GM19324 (cell line): ENCODE measurements around the gene ARHGEF4.

Source experiments
- ATAC-seq: cut with Tn5 transposase; IDR thresholded peaks from one replicate; pipeline ENCODE4 v1.9.1; 2021; ENCODE audit warnings: mild to moderate bottlenecking, moderate library complexity; ENCODE audit not compliant: unreplicated experiment, low FRiP score

Gene ARHGEF4

DNA sequence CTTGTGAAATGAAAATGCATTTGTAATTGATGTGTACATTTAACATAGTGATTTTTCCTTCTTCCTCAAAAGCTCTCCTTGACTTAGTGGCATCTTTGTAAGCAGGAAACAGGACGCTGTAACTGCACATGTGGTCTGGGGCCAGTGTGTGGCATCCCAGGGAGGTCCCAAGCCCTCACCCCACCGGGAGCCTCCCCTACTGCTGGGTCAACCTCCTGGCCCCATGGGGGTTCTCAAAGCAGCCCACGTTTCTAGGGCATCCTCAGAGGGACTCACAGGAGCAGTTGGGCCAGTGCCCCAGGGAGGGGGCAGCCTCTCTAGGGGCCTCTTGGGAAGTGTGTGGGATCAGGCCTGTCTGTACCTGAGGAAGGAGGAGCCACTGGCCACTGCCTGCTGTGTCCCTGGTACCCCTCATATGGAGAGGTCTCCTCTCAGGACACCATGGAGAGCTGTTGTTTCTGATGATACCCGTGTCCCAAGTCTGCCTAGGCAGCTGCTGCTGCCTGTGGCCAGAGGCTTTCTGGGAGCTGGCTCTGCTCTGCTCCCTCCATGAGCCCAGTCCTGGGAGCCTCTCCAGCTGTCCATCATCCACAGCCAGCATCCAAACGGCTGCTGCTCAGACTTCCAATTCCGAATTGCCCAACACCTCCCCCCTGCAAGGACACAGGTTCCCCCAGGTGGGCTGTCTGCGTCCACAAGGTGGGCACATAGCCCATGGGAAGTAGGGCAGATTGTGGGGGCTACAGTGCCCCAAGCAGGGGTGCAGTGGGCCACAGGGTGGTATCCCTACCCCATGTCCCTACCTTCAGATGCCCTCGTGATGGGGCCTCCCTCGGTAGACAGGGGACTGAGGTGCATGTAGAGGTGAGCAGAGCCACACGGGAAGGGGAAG is 13.4 kb downstream of the ARHGEF4 start:
- no peak for ATAC-seq

DNA sequence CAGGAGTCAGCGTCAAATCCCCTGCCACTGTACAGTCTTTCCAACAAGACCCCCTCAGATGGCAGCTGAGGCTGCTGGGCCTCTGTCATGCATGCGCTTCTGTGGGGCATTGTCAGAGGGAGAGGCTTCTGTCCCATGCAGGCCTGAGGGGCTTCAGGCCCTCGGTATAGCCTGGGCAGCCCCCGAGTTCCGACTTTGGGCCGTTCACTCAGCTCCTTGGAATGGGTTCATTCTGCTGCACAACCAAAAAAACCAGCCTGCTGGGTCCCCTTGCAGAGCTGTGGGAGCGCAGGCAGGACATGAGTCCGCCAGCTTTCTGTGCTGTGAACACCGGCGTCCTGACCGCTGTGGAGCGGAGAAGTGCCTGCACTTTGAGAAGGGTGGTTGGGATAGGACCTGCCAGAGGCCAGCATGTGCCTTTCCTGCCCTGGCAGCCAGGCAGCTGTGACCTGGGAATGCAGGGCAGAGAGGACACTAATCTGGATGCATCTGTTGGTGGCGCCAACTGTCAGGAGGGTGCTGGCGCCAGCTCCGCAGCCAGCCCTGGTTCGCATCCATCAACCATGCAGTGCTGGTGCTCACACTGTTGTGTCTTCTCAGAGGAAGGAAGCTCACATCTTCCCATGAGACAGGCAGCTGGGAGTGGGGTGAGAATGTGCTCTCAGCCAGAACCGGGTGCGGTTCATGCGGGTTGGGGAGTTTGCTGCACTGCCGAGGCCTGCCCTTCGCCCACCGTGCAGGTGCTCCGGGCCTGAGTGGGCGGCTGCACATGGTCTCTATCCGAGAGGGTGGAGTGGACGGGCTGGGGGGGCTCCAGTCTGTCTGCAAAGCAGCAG is 14.3 kb downstream of the ARHGEF4 start:
- ATAC-seq: no peak

DNA sequence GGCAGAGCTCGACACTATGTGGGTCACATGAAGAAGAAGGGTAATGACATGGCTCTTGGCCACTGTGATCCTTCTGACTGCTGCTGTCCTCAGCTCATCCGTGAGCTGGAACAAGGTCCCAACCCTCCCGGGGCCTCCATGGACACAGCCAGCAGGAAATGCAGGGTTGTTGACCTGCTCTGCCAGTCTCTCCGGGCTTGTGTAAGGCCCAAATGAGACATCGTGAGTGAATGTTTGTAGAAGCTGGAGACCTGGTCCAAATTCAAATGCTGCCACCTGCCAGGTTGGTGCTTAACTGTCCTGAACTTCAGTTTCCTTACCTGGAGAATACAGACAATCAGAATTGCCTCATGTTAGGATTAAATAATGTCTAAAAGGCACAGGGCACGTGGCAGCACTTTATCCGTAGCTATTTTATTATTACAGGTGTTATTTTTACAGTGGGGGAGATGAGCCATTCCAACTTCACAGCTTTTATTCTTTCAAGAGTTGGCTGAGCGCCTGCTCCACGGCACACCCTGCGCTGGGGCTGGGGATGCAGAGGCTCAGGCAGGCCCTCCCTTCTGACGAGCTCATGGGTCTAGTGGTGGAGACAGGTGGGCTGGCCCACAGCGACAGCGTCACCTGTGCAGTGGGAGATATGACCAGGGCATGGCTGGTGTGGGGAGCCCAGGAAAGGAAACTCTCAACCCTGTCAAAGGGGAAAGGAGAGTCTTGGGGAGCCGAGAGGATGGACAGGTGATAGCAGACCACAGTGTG is 15.1 kb downstream of the ARHGEF4 start:
- ATAC-seq: no peak

DNA sequence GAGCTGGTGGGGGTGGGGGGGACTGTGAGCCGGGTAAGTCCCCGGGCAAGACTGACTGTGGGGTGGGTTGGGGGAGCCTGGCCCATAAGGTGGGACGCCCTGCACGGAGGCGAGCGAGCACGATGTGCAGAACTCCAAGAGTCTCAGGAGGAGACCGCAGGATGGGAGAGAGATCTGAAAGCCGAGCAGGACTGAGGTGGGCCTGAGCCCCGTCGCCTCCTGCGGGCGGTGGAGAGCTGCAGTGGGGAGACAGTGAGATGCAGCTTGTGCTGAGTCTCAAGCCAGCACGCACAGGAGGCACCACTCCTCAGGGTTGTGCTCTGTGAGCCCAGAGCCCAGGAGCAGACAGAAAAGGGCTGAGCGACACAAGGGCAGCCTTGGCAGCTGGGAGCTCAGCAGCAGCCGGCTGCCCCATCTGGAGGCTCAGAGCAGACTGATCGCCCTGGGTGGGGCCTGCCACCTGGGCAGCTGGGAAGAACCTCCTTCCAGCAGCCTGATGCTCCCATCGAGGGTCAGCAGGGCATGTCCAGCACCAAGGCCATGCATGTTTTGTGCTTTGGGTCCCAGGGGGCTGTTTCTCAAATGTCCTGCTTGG is 15.9 kb downstream of the ARHGEF4 start:
- ATAC-seq: no peak

DNA sequence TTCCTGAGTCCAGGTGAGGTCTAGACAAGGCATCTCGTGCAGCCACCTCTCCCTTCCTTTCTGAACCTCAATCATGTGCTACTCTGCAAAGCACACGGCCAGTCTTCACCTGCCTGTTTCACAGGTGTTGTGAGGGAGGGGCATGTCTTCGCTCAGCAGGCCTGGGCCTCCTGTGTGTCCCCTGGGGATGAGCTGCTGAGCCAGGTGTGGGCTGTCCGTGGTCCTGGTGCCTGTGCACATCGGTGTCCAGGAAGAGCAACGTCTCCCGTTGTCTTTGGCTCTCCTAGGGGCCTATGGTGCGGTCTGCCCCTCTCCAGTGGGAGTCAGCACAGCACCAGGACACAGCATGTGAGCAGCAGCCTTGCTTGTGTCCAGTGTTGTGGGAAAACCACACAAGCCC is 16.7 kb downstream of the ARHGEF4 start:
- ATAC-seq: no peak

DNA sequence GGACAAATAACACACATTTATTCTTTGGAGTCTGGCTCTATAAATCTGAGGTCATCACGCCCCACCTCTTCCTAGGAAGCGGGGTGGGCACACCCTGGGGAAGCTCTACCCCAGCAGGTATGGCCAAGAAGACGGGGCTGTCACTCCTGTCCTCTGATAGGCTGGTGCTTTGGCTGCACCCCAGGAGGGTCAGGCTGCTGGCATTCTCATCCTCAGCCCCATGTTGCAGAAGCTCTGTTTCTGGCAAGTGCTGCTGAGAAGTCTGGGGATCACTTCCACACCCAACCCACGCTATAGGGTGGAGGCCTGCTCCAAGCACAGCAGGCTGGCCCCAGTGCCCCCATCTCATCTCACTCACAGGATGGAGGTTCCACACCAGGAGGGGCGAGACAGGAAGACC is 17.6 kb downstream of the ARHGEF4 start:
- ATAC-seq: no peak

DNA sequence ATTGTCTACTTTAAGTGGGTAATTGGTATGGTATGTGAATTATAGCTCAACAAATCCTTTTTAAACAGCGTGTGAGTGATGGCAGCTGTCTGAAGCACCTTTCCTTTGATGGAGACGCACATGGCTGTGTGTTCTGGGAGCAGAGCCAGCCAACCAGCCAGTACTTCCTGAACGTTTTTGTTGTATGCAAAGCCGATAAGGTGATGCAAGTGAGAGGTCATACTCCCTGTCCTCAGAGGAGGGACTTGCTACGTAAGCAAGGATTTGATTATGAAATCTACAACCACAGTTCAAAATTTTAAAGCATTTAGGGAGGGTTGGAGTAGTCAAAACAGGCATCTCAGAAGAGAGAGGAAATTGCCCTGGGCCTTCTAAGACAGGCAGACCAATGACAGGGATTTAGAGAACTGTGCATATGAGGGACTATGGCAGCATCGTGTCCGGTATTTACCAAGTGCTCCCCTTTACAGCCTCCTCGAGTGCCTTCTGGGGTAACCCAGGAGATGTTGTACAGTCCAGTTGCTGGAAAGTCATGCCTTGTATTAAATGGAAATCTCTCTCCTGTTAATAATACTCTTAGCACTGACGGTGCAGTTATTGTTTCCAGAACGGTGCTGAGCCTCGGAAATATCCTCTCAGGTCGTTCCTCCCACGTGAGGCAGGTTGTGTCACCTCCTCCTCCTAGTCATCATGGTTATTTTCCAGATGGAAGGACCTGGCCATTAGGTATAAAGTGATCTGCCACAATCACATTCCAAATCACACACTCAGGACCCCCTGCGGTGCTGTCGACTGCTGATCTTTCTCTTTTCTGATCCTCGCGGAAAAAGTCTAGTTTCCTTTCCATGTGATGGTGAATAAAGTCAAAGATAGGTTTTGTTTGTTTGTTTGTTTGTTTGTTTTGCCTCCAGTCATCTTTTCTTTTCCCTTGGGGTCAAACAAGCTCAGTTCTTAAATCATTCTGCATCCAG is 28.4 kb downstream of the ARHGEF4 start:
- ATAC-seq: no peak

DNA sequence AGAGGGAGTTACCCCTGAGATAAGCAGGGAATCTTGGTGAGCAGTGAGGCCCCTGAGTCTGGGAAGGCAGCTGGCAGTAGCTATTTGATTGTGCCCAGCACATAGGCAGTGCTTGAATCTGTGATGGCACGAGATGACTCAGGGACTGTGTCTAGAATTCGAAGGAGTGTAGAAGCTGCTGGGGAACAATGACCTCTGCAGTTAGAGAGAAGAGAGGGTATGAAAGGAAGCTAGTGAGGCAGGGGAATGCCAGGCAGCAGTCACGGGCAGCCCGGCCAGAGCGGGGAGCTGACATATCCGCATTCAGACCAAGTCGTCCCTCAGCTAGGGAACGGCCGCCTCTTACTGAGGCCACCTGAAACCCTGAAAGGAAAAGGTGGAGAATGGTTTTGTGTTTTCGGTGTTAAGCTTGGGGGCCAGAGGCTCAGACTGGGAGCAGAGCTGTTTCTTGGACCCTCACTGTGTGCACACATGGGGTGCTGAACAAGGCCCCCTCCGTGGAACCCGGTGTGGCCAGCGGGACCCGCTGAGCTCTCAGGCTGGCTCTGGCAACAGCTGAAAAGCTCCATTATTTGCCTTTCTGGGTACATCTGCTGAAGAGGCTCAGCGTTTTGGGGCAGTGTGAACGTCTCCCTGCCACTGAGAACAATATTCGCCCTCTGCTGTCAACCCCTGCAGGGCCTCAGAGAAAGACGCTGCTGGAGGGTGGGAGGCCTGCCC is 32.9 kb downstream of the ARHGEF4 start:
- ATAC-seq: no peak

DNA sequence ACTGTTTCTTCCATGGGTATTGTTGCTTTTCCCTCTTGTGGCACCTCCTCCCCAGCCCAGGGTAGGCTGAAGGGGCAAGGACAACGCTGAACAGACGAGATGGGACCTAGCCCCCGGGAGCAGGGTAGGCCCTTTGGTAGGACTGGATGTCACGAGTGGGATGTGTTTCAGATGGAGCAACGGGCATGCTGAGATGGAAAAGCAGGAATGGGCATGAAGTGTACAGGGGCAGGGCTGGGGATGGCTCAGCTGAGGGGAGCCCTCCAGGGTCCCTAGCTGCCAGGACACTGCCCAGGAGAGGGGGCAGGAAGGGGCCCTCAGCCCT is 33.4 kb downstream of the ARHGEF4 start:
- ATAC-seq: no peak

DNA sequence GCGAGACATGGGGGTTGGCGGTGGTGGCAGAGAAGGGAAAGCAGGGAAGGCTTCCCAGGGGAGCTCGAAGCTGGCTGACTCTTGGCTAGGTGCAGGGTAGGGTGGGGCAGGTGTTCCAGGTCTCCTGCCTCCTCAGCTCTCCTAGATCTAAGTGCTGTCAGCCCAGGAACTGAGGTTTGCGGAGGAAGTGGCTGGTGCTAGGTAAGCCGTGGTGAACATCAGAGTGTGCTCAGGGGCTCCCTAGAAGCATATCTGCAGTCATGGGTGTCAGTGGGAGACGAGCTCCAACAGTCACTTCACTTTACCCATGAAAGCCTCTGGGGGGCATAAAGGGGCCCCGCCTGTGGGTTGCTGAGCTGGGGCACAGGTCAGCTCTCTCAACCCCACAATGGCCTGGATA is 34.1 kb downstream of the ARHGEF4 start:
- no peak for ATAC-seq

DNA sequence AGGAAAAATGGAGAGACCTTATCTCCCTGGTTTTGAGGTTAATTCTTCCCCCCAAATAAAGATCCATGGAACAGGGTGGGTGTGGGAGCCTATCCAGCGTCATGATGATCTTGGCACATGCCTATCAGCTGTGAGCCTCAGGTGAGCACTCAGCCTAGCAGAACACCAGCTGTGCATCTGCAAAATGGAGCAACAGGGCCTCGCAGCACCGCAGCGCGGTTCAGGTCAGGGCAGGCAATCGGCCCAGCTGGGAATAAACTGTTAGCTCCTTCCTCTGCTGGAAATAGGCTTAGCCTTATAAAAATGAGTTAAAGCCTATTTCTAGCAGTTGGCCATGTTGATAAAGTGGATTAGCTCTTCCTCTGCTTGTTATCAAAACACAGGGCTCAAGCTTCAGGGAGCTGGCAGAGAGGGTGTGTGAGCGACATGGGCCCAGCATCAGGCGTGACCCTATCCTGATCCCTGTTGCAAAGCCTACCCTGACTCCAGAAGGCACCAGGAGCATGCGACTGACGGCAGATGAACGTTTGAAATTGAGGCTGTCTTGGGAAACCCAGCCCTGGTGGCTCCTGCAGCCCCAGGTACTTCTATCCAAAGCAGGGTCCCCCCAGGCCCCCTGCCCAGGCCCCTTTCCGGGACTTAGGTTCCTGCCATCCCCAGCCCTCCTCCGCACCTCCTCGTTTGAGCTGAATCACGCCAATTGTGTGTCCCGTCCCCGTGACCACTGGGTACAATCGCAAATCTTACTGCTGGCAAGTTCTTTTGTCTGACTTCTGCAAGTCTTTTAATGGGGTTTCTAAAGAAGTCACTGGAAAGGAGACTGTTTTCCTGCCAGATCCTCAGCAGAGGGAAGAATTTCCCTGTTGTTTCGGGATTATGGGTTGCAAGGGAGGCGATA is 35.4 kb downstream of the ARHGEF4 start:
- ATAC-seq: no peak

DNA sequence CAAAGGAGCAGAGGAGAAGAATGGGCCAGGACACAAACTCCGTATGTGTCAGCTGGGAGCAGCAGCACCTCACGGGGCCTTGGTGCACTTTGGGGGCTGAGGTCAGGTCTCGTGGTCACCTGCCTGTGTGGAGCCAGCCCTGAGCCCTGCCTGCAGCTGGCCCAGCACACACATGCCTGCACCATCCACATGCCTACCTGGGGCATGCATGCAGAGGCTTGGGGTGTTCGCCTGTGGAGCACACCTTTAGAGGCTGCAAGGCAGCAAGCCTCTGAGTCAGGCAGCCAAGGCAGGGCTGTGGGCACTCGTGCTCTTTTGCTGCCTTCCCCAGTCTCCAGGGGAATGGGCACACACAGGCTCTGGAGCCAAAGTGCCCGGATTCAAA is 36.0 kb downstream of the ARHGEF4 start:
- ATAC-seq: no peak

DNA sequence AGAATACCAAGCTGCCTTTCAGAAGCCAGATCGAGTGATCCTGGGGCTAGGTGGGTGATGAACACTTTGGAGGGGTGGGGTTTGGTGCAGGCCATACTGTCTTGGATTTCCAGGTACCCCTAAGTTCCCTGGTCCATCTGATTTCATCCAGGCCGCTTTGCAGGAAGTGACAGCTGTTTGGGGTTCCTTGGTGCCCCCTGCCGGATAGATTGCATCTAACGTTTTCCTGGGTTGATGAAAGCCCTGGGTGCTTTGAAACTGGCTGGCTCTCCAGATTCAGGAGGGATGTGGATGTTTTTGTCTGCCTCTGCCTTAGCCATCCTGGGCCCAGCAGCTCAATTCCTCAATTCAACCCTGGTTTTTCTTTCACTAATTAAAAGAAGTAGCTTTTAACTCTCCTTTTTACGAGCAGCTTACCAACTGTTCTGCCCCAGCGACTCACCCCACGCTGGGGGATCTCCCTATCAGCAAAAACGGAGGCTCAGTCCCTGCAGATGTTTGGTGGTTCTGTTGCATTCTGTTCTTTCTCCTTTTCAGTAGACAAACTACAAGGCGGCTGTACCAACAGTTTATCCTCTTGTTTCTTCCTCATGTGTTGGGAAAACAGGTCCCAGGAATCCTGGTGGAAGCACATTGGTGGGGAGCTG is 37.1 kb downstream of the ARHGEF4 start:
- ATAC-seq: no peak

DNA sequence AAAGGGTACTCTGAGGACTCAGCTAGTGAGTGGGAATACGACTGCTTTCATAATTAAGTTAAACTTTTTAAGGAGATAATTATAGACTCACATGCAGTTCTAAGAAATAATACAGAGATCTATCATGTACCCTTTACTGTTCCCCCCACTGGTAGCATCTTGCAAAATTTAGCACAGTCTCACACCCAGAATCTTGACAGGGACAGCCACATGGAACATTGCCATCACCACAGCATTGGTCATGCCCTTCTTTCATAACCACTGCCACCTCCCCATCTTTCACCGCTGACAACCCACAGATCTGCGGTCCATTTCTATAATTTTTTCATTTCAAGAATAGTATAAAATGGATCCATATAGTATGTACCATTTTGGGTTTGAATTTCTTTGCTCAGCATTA is 37.8 kb downstream of the ARHGEF4 start:
- no peak for ATAC-seq

DNA sequence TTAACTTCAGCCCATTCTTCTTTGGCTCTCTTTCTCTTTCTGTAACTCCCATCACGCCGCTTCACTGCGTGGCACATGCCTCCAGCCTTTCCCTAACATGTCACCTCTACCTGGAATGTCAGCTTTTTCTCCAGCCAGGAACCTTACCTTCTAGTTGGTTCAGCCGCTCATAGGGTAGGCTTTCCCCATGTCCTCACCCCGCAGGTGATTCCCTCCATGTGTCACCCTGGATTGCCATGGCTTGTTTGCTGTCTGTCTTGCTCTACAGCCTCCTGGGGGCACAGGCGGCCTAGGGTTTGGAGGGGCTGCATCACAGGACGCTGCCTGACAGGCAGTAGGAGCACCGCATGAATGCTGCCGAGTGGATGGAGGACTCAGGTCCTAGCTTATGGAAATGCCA is 39.2 kb downstream of the ARHGEF4 start:
- no peak for ATAC-seq

DNA sequence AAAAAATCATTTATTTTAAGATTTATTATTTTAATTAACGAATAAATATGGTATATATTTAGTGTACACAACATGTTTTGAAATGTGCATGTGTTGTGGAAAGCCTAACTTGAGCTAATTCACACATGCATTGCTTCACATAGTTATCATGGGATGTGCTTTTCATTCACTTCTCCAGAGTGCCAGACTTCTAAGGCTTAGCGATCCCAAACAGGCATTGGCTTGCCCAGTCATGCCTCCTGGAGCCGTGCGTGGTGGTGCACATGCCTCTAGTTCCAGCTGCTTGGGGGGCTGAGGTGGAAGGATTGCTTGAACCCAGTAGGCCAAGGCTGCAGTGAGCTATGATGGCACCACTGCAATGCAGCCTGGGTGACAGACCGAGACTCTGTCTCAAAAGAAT is 40.5 kb downstream of the ARHGEF4 start:
- no peak for ATAC-seq

DNA sequence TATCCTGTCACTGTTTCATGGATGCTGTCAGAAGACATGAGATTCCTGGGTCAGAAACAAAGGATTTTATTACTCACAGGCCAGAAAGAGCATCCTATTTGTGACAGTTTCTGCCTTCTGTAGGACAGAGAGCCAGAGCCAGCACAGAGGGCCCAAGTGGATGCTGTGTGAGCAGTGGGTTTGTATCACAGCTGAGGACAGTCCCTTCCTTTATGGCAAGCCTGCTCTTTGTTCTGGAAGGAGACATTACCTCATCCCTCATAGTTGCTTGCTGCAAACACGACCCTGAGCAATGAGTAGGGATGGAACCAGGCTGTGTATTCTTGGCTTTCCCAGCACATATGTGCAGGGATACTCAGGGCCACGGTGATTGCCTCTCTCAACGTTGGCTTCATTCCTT is 41.6 kb downstream of the ARHGEF4 start:
- no peak for ATAC-seq

DNA sequence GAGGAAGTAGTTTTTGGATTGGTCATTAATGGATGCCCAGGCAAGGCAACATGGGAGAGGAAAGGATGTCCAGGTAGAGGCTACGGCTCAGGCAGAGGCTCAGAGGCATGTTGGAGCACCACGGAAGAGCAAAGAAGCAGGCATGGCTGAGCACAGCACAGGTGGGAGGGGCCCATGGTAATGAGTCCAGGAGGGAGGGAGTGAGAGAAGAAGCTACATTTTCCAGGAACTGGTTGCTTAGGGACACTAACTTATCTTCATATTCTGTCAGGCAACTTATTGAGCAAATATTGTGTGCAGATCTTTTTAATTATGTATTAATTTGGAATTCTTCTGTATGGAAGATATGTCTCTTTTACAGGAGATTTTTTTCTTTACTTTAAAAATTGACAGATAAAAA is 42.2 kb downstream of the ARHGEF4 start:
- no peak for ATAC-seq
